GM18502 (cell line): ENCODE data around the gene PTPN14.

ENCODE experiments used
- ATAC-seq: cut with Tn5 transposase; IDR thresholded peaks from one replicate; pipeline ENCODE4 v1.9.1; 2021; ENCODE audit warnings: mild to moderate bottlenecking; ENCODE audit not compliant: unreplicated experiment, poor library complexity

The PTPN14 gene

DNA sequence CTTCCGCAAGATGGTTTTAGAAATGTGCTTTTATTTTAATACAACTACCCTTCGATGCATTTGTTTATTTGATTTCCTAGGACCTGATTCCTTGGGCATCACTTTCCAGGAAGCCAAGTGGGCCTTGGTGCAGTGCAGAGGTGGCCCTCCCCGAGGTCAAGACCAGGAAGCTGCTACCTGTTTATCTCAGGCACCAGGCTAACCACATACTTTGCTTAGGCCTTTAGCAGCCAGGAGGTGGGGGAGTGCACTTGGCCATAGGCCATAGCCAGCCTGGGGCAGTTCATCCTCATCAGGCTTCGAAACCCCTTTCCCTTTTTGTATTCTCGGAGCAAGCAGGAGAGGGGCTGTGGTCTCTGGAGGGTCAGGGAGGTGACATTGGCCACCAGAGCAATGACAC, 225.0 kb downstream of the PTPN14 start:
- peak; percentile 53 for ATAC-seq

DNA sequence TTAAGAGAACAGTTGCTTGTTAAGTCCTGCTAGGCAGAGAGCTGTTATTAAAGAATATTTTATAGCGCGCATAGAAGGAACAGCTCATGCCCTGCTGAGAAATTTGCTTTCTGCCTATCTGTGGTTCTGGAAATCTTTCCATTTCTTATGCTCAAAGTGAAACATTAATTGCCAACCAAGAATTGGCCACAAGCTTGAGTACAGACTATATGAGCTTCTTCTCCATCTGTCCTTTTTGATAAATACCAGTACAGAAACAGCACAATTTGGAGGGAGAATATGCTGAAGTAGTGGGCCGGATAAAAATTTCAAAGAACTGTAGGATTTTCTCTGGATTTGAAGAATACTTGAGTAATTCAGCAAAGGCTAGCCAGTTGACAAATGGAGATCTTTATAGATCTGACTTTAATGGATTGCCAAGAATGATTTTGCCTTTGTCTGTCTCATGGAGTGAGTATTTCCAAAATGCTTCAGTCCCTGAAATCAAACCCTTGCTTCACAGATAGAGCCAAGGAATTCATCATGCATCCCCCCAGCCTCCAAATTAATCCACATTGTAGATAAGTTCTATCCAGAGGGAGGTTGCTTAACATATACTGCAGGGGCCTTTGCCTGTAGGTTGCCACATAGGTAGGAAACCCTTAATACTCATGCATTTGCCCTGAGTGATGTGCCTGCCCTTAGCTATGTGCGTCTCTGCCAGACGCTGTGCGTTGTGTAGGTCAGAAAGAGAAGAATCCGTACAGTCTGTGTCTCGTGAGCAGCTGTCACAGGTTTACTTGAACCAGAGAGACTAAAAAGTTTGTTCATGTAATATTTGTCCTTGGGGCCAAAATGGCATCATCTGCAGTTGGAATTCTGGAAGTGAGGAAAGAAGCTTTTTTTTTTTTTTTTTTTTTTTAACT, 226.3 kb downstream of the PTPN14 start:
- ATAC-seq: no peak

DNA sequence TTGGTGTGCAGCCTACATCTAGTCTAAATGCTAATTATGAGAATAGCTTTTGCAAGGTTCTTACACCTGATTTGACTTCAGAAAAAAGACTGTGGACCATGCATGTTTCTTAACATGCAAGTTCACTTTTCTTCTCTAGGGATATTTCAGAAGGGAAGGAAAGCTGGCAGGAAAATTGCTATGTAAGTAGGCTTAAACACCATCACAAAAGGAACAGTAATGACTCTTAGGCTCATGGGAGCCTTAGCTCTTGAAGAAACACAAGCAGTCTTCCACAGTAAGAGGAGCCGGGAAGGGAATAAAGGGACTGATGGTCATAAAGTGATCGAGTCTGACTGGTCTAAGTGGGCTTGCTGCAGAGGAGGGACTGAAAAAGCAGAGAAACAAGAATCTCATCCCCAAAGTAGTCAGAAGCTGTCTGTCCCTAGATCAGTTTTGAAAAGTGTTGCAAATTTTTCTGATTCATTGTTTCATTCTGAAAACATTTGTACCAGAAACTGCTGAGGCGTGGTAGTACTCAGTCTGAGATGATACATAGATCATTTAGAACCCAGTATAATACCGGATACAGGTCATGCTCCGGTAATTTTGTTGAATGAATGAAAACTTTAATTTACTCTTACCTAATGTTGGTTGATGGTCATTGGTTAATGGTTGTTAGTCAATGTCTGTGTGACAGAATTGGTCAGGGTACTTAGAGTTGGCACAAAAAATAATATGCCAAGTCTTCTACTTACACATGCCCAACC, 229.5 kb downstream of the PTPN14 start:
- peak; percentile 67 for ATAC-seq

DNA sequence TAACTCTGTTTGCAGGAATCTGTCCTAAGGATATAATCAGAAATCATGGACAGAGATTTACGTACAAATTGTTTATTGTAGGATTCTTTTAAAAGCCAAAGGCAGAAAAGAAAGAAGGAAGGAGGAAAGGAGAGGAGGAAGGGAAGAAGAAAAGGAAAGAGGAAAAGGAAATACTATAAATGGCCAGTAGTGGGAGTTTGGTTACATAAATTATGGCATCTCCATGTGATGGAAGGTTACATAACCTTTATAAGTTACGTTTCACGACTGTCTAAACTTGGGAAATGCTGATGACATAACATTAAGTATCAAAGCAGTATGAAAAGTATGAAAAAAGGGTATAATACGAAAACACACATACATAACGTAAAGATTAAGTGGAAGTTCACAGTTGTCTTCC, 231.5 kb downstream of the PTPN14 start:
- ATAC-seq: no peak

DNA sequence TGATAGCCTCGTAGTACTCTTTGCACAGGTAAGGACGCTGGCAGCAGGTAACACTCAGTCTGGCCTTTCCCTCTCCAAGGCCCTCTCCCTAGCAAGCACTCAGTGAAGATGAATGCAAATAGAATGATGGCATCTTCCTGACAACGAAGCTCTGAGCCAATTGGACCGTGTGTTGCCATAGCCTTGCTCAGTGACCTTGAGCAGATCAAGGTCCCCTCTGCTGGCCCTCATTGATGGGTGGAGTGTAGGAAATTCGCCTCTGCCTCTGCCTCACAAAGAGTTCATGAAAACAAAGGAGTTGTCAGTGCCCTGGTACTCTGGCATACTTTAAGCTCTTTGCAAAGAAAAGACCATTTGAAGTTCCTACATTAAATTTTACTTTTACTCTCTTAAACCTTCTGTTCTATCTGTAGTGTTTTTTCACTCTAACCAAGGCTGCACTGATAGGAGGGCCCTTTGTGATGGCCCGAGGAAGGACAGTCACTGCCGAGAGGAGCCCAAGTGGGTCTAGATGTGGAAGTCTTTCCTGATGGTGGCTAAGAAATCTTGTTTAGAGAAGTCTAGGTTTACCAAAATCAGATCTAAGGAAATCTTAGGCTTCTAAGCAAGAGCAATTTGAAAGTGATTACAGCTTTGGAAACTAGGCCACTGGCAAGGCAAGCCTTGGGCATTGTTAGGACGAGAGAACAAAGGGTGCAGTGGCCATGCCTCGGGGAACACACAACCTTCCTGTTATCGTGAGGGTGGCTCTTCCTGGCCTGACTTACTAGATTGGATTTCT, 232.3 kb downstream of the PTPN14 start:
- no peak for ATAC-seq

DNA sequence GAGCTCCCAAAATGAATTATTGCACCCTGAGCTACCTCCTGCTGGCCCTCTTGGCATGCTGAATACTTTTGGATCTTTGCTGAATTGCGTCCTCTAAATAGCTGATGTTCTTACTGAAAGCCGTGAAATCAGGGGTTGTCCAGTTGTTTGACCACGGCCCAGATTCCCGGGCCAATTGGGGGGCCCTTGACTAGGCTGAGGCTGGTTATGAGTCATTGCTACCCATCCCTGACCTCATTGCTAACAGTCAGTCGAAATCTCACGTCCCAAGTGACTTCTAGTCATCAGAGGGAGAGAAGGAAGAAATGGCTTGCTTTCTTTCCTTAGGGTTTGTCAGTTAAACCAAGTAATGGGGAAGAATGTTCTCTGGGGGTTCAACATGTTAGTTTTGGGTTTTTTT, 233.0 kb downstream of the PTPN14 start:
- ATAC-seq: no peak

DNA sequence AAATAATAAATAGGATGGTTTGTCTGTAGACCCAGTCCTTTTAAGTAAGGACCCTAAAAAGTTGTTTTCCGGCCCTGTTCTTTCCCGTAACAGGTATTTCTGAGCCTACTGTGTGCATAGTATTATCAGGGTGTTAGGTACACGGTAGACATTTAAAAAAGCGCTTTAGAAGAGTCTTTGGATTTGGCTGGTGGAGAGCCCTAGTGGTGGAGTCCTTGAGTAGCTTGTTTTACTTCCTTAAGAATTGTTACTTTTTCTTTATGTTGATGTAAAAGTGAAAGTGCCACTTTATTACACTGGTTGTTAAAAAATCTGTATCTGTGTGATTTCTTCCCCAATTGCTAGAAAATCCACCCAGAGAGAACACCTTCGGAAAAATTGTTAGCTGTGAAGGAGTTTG, 233.7 kb downstream of the PTPN14 start:
- ATAC-seq: no peak

DNA sequence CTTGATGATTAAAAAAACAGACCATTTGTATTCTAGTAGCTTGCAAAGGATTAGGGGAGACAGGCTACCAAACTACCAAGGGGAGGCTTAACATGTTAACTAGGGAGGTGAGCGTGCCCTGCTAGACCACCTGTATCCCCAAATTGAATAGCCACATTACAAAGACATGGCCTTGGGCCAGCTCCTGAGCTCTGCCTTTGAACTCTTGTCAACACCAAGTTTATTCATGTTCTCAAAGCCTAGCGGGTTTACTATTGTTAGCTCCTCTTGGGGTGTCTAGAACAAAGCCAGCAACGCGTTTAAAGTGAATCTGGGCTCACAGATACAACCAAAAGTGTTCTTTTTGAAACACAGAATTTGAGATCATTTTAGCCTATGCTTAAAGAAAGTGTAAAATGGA, 234.1 kb downstream of the PTPN14 start:
- no peak for ATAC-seq

DNA sequence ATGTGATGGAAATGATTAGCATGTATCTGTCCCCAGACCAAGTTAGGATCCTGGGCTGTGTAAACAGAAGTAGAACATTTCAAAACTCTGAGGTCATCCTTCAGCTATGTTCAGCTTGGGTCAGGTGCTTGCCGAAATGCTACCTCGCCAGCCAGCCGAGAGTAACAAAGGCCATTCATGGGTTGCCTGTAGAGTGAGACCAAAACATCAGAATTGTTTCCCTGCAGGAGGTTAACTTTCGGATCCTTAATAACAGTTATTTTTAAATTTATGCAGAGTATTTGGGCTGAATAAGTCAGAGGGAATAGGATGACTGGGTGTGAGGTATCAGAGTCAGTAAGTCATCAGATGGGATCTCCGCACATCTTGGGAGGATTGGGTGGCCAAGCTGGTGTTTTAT, 234.8 kb downstream of the PTPN14 start:
- ATAC-seq: no peak

DNA sequence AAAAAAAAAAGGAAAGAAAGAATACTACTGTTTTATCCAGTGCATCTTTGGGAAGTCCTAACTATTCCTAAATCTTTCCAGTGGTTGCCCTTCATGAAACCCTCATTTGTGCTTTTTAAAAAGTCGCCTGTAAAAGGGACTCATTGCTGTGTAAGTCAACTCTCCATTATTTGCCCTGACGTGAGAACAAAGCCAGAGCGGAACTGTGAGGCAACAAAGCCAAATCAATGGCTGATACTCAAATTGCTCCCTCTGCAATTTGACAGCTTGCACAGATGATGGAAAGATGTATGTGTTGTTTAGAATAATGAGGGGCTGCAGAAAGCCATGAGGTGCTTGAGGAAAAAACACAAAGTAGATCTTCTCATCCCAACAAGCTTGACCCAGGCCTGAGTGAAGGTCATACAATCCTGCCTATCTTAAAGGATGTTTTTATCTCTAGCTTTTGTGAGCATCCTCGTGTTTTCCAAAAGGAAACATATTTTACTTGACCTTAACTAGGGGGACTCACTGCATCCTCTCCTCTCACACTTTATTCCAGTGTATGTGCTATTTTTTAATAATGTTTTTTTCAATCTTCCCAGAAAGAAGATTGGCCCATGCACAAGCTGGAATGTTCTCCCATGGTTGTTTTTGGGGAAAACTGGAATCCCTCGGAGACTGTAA, 237.1 kb downstream of the PTPN14 start:
- ATAC-seq: no peak

DNA sequence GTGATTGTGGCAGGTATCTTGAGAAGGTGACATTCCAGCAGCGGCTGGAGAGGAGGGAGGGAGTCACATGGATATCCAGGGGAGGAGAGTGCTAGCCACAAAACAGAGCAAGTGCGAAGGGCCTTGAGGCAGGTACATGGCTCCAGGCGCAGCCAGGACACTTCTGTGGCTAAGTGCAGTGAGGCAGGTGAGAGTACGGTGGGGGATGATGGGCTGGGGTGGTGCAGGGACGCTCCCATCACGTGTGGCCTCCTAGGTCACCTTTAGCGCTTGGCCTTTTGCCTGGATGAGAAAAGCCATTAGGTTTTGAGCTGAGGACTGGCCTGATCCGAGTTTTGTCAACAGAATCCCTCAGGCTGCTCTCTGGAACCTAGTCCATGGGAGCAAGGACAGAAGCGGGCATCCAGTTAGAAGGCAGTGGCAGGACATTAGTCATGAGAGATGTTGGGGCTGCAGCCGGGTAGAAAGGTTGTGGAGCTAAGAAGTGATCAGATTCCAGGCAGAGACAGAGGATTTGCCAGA, 238.8 kb downstream of the PTPN14 start:
- ATAC-seq: no peak

DNA sequence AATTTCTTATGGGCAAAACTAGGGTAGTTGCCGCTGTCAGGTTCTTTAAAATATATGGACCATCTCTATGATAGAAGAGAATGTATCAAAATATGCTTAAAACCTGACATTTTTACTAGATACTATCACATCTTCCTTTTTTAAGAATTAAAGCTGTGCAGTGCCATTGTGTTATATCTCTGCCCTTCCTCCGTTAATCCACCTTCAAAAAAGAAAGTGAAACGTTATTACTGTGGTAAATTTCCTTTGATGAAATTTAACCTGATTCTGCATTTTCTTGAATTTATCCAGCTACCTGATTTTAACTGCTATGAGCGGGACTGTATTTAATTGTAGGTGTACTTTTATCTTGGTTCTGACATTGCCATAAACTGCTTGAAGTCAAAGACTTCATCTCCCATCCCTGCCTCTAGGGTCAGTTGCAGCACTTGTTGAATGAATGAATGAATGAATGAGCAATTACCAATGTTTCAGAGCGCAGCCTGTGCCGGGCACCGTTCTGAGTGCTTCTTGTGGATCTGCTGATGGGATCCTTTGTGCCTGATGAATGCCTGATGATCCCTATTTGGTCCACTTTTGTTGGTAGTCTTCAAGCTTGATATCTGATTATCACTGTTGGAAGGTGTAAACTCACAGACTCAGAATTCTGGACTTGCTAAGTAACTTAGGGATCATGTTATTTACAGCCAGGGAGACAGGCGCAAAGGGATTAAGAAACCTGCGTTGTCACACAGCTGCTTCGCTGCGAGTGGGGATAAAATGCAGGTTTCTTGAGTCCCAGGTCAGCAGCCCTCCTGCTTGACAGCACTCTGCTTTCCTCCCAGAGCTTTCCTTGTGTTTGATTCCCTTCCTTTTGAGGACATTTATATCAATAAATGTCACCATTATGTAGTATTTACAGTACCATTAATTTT, 240.4 kb downstream of the PTPN14 start:
- no peak for ATAC-seq

DNA sequence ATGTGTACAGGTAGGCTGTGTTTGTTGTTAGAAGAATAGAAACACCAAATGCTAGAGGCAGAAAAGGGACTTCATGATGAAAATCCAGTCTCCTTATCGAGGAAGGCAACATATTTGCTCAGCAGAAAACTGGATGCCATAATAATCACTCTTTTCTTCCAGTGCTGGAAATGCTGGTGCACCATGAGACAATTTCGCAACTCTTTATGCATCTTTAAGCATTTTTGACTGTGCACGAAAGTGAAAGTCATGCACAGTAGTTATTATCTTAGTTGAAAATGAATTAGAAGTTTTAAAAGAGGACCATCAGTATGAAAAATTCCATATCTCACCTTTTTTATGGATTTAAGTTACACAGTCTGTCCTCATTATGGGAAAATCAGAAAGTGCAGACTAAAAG, 241.4 kb downstream of the PTPN14 start:
- ATAC-seq: peak; percentile 48

DNA sequence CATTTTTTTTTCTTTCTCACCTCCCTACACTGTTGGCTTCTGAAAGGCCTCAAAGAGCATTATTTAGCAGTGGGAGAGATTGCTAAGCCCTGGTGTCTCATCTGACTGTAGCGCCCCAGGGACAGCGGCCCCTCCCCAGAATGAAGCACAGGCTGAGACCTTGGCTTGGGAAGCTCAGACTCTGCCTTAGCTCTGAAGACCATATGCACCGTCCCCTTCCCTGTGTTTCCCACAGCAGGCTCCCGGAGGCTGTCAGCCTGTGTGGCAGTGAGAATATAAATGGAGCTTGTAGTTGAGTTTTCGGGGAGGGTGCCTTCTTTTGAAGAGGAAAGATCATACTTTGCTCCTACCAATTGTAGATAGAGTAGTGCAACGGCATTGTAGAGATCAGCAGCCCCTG, 245.1 kb downstream of the PTPN14 start:
- no peak for ATAC-seq

DNA sequence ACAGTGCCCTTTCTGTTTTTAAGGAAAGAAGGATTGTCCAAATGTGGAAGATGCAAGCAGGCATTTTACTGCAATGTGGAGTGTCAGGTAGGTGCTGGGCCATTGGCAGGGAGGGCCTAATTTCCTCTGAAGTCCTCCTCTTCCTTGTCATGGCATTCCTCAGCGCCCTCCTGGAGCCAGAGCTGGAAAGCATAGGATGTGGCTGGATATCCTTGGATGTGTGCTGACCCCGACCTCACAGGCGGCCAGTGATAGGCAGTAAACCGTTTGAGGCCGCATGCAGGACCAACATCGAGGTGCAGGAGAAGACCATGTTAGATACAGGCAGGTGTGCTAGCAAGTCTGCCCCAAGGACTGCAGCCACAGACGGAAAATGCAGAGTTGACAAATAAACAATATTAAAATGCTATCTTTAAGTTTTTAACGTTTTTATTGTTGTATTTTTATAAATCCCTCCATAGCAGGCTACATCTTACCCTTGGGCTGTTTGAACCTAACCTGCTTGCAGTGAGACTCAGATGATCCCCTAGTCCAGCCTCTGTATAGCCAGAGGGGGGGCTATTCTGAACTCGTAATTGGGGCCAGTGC, 246.1 kb downstream of the PTPN14 start:
- ATAC-seq: no peak

DNA sequence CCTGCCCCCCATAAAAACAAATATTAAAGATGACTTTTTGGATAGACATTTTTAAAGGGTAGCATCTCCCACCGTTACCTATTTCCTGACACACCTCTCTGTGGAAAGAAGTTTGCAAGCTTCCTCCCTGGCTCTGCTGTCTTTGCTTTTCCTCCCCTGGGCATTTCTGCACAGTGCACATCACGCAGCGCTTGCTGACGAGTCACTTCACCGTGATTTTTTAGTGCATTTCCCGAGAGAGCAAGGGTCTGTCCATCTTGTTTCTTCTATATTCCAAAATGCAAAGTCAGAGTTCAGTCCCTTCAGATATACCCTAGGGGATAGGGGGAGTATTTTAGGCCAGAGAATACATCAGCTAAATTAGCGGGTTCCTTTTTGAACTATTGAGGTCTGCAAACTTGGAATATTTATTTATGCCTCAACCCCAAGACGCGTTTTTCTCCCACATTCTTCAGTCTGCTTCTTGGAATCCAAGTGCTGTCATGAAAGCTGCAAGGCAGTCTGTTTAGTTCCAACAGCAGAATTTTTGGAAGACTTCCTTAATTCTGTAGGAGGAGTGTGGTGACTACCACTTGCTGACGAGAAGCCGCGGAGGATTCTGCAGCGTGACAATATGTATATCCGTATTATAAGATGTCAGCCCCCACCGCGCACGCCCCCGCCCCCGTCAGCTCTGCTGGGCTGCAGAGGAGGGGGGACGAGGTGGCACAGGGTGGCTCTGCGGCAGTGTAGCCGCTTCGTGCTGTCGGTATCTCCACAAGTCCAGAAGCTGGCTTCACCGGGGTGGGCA, 248.1 kb downstream of the PTPN14 start:
- ATAC-seq: no peak

DNA sequence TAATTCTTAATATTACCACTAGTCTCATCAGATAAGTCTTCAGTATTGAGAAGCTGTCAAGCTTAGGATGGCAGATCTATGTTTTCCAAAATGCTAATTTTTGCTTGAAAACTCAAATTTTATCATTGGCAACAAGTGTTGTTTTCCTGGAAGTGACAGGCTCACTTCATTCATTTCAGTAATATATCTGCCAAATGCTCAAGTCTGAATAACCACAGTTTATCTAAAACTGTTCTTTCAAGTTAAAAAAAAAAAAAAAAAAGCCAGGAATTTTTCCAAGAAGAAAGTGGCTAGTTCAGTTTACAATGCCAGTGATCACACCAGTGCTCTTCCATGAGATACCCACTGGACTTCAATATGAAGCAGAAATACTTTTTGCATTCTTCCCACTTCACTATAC, 249.9 kb downstream of the PTPN14 start:
- no peak for ATAC-seq
